HepG2 (cell line): ENCODE results near the gene AP4S1. TPM values are rescaled to one million over a fixed set of nuclear protein-coding genes. Genes with fewer than 3 reads are reported as not detected.

Experiments used
- CEBPB ChIP-seq: IDR thresholded peaks from 2 replicates; pipeline ENCODE4 v1.6.1; 2011; ENCODE audit warnings: low read depth, low read length, improper control_type of control experiment, borderline replicate concordance
- CENPT ChIP-seq: sonication (generic); formaldehyde crosslinking; IDR thresholded peaks from 2 replicates; pipeline ENCODE4 v1.8.0; 2022; ENCODE audit warnings: low read depth, mild to moderate bottlenecking, moderate library complexity, missing genetic modification reagents
- EED ChIP-seq: sonication (generic); formaldehyde crosslinking; IDR thresholded peaks from 2 replicates; pipeline ENCODE4 v1.5.0; 2020; ENCODE audit warnings: mild to moderate bottlenecking, missing genetic modification reagents
- MAZ ChIP-seq, 2 experiments: sonication (generic) in 1 of 2; formaldehyde crosslinking in 1 of 2; IDR thresholded peaks; 2 replicates each; pipeline versions ENCODE4 v1.5.0 to v1.6.1; 2012 to 2020; ENCODE audit warnings: low read depth in 2 of 2, mild to moderate bottlenecking in 2 of 2, borderline replicate concordance in 1 of 2, improper control_type of control experiment in 1 of 2, low read length in 1 of 2, missing genetic modification reagents in 1 of 2, moderate library complexity in 1 of 2
- MIER3 ChIP-seq: IDR thresholded peaks from 2 replicates; pipeline ENCODE4 v1.6.1; 2016; ENCODE audit warnings: missing compliant biosample characterization, borderline replicate concordance
- POLR2AphosphoS5 ChIP-seq: IDR thresholded peaks from 2 replicates; pipeline ENCODE4 v1.6.1; 2012; ENCODE audit warnings: low read depth, low read length
- RAD51 ChIP-seq: fragments of 450-650 bp; IDR thresholded peaks from 2 replicates; pipeline ENCODE4 v1.6.1; 2016; ENCODE audit warnings: borderline replicate concordance
- RBM22 ChIP-seq: fragments of 200-400 bp; formaldehyde crosslinking; optimal IDR thresholded peaks from 2 replicates; pipeline ENCODE3; 2017; ENCODE audit warnings: mild to moderate bottlenecking, low read length, moderate library complexity
- SP4 ChIP-seq: sonication (generic); formaldehyde crosslinking; IDR thresholded peaks from 2 replicates; pipeline ENCODE4 v1.8.1; 2023; ENCODE audit warnings: mild to moderate bottlenecking, missing genetic modification reagents
- SSRP1 ChIP-seq: IDR thresholded peaks from 2 replicates; pipeline ENCODE4 v1.6.1; 2016; ENCODE audit warnings: control low read depth
- ZNF143 ChIP-seq: sonication (generic); formaldehyde crosslinking; IDR thresholded peaks from 2 replicates; pipeline ENCODE4 v1.4.0; 2020; ENCODE audit warnings: missing genetic modification reagents
- ZNF333 ChIP-seq: sonication (generic); formaldehyde crosslinking; IDR thresholded peaks from 2 replicates; pipeline ENCODE4 v1.4.0; 2020; ENCODE audit warnings: mild to moderate bottlenecking, missing genetic modification reagents, borderline replicate concordance
- ZNF431 ChIP-seq: sonication (generic); formaldehyde crosslinking; IDR thresholded peaks from 2 replicates; pipeline ENCODE4 v1.9.0; 2022; ENCODE audit warnings: missing genetic modification reagents, low read depth, mild to moderate bottlenecking, borderline replicate concordance
- ZNF496 ChIP-seq: sonication (generic); formaldehyde crosslinking; IDR thresholded peaks from 2 replicates; pipeline ENCODE4 v1.8.1; 2023; ENCODE audit warnings: mild to moderate bottlenecking, moderate library complexity, missing genetic modification reagents; ENCODE audit not compliant: insufficient replicate concordance
- ZNF709 ChIP-seq: sonication (generic); formaldehyde crosslinking; IDR thresholded peaks from 2 replicates; pipeline ENCODE4 v1.5.0; 2020; ENCODE audit warnings: mild to moderate bottlenecking, missing genetic modification reagents
- ZNF839 ChIP-seq: sonication (generic); formaldehyde crosslinking; IDR thresholded peaks from 2 replicates; pipeline ENCODE4 v1.4.0; 2020; ENCODE audit warnings: missing genetic modification reagents, mild to moderate bottlenecking, borderline replicate concordance
- polyA plus RNA-seq, 8 experiments: library from polyadenylated mRNA; depleted of rRNA in 3 of 8; stranded (reverse) in 7 of 8; unstranded in 1 of 8; fragments of >200 nt; fragmentation: Illumina TruSeq in 4 of 8; extraction: Trizol in 4 of 8; gene quantifications; 2 replicates each; pipeline versions ENCODE4 v1.2.1 to v1.2.3, GENCODE V29; 2011 to 2016; ENCODE audit warnings: low read depth in 4 of 8, missing spikeins in 1 of 8, mixed read lengths in 1 of 8; ENCODE audit not compliant: insufficient read depth in 1 of 8
- total RNA-seq, 5 experiments: library from RNA; depleted of rRNA; stranded (reverse); fragments of >200 nt; fragmentation: Illumina TruSeq; extraction: Trizol; gene quantifications; 2 replicates each; pipeline ENCODE4 v1.2.3, GENCODE V29; 2016; ENCODE audit warnings: low read depth in 1 of 5
- TF ChIP-seq, protein P1 (sequence below): sonication (generic); formaldehyde crosslinking; IDR thresholded peaks from 2 replicates; pipeline ENCODE4 v1.9.0; 2021; ENCODE audit warnings: missing genetic modification reagents, borderline replicate concordance
- TF ChIP-seq, protein P2 (sequence below): sonication (generic); formaldehyde crosslinking; IDR thresholded peaks from 2 replicates; pipeline ENCODE4 v1.4.0; 2020; ENCODE audit warnings: missing genetic modification reagents, borderline replicate concordance
- TF ChIP-seq, protein P3 (sequence below): sonication (generic); formaldehyde crosslinking; IDR thresholded peaks from 2 replicates; pipeline ENCODE4 v1.5.1; 2020; ENCODE audit warnings: mild to moderate bottlenecking, missing genetic modification reagents

The AP4S1 gene
- total and polyA plus RNA-seq, 2 of the 13 experiments (the other 11 are each of a cell fraction or from before 2014, with no cell fraction given): 3.9 to 21.1 TPM

DNA sequence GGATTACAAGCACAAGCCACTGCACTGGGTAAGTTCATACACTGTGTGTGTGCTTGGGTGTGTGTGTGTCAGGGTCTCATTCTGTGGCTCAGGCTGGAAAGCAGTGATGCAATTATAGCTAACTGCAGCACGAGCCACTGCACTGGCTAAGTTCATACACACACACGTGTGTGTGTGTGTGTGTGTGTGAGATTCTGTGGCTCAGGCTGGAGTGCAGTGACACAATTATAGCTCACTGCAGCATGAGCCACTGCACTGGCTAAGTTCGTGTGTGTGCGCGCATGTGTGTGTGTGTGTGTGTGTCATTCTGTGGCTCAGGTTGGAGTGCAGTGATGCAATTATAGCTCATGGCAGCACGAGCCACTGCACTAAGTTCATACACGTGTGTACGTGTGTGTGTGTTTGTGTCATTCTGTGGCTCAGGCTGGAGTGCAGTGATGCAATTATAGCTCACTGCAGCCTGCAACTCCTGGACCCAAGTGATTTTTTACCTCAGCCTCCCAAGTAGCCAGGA lies 96.7 kb downstream of the AP4S1 start (continued):
- TF ChIP-seq ZNF839 (CRISPR knock-in tag): peak; percentile 35; the same call in 1 of the 2 replicates
- TF ChIP-seq ZNF143 (CRISPR knock-in tag): no peak
- TF ChIP-seq, protein P1, sequence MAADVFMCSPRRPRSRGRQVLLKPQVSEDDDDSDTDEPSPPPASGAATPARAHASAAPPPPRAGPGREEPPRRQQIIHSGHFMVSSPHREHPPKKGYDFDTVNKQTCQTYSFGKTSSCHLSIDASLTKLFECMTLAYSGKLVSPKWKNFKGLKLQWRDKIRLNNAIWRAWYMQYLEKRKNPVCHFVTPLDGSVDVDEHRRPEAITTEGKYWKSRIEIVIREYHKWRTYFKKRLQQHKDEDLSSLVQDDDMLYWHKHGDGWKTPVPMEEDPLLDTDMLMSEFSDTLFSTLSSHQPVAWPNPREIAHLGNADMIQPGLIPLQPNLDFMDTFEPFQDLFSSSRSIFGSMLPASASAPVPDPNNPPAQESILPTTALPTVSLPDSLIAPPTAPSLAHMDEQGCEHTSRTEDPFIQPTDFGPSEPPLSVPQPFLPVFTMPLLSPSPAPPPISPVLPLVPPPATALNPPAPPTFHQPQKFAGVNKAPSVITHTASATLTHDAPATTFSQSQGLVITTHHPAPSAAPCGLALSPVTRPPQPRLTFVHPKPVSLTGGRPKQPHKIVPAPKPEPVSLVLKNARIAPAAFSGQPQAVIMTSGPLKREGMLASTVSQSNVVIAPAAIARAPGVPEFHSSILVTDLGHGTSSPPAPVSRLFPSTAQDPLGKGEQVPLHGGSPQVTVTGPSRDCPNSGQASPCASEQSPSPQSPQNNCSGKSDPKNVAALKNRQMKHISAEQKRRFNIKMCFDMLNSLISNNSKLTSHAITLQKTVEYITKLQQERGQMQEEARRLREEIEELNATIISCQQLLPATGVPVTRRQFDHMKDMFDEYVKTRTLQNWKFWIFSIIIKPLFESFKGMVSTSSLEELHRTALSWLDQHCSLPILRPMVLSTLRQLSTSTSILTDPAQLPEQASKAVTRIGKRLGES (CRISPR knock-in tag): no peak
- TF ChIP-seq EED (CRISPR knock-in tag): peak; percentile 35; the same call in 1 of the 2 replicates
- TF ChIP-seq RAD51: no peak
- no peak for TF ChIP-seq MIER3 (CRISPR knock-in tag)
- TF ChIP-seq MAZ (IDR thresholded peaks at IDR 0.05; ENCODE audit: borderline replicate concordance, low read depth, low read length): no peak
- TF ChIP-seq MAZ (CRISPR knock-in tag; IDR thresholded peaks at IDR 0.05; ENCODE audit: low read depth): no peak; the same call in 1 of the 2 replicates
- TF ChIP-seq, protein P2, sequence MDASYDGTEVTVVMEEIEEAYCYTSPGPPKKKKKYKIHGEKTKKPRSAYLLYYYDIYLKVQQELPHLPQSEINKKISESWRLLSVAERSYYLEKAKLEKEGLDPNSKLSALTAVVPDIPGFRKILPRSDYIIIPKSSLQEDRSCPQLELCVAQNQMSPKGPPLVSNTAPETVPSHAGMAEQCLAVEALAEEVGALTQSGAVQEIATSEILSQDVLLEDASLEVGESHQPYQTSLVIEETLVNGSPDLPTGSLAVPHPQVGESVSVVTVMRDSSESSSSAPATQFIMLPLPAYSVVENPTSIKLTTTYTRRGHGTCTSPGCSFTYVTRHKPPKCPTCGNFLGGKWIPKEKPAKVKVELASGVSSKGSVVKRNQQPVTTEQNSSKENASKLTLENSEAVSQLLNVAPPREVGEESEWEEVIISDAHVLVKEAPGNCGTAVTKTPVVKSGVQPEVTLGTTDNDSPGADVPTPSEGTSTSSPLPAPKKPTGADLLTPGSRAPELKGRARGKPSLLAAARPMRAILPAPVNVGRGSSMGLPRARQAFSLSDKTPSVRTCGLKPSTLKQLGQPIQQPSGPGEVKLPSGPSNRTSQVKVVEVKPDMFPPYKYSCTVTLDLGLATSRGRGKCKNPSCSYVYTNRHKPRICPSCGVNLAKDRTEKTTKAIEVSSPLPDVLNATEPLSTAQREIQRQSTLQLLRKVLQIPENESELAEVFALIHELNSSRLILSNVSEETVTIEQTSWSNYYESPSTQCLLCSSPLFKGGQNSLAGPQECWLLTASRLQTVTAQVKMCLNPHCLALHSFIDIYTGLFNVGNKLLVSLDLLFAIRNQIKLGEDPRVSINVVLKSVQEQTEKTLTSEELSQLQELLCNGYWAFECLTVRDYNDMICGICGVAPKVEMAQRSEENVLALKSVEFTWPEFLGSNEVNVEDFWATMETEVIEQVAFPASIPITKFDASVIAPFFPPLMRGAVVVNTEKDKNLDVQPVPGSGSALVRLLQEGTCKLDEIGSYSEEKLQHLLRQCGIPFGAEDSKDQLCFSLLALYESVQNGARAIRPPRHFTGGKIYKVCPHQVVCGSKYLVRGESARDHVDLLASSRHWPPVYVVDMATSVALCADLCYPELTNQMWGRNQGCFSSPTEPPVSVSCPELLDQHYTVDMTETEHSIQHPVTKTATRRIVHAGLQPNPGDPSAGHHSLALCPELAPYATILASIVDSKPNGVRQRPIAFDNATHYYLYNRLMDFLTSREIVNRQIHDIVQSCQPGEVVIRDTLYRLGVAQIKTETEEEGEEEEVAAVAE (CRISPR knock-in tag): no peak
- TF ChIP-seq ZNF431 (CRISPR knock-in tag): peak; percentile 45; the same call in 1 of the 2 replicates
- peak; percentile 98 for TF ChIP-seq RBM22
- TF ChIP-seq CEBPB: peak; percentile 56; the same call in 1 of the 2 replicates
- TF ChIP-seq, protein P3, sequence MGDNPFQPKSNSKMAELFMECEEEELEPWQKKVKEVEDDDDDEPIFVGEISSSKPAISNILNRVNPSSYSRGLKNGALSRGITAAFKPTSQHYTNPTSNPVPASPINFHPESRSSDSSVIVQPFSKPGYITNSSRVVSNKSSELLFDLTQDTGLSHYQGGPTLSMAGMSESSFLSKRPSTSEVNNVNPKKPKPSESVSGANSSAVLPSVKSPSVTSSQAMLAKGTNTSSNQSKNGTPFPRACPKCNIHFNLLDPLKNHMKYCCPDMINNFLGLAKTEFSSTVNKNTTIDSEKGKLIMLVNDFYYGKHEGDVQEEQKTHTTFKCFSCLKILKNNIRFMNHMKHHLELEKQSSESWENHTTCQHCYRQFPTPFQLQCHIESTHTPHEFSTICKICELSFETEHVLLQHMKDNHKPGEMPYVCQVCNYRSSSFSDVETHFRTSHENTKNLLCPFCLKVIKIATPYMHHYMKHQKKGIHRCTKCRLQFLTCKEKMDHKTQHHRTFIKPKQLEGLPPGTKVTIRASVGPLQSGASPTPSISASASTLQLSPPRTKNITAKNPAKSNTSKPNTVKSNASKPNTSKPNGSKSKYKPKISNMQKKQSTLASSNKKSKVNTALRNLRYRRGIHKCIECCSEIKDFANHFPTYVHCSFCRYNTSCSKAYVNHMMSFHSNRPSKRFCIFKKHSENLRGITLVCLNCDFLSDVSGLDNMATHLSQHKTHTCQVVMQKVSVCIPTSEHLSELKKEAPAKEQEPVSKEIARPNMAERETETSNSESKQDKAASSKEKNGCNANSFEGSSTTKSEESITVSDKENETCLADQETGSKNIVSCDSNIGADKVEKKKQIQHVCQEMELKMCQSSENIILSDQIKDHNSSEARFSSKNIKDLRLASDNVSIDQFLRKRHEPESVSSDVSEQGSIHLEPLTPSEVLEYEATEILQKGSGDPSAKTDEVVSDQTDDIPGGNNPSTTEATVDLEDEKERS: no peak
- TF ChIP-seq ZNF709 (CRISPR knock-in tag): no peak
- peak; percentile 2; the same call in 1 of the 2 replicates for TF ChIP-seq SP4
- peak; percentile 49; the same call in 1 of the 2 replicates for TF ChIP-seq CENPT (CRISPR knock-in tag)
- peak; percentile 26; the same call in 1 of the 2 replicates for TF ChIP-seq POLR2AphosphoS5
- TF ChIP-seq ZNF496 (CRISPR knock-in tag): no peak
- TF ChIP-seq SSRP1 (CRISPR knock-in tag): 0 out of 2 replicates have a peak, but pooled peaks have one; percentile 33
- TF ChIP-seq ZNF333 (CRISPR knock-in tag): no peak; the same call in 1 of the 2 replicates
